Measurements from ENCODE around the gene SMARCA2. TPM values are rescaled to one million over a fixed set of nuclear protein-coding genes. Genes with fewer than 3 reads are reported as not detected.

Gene SMARCA2
- total RNA-seq, 2 experiments from 2014 or later = 243 to 245 TPM

- no peak for ATAC-seq
- no peaks in the 10 kb centered on the region for H3K27me3 Mint-ChIP-seq (ENCODE audit: low read depth)
- ChIA-PET CTCF (interaction anchor here (1.0 to 2.6 kb wide), 2 partner anchors 8 to 31 kb away, joined by 4 to 13 read pairs; no protein-coding TSS in a partner anchor), POLR2A (no interaction called here)
- no peaks in the 10 kb centered on the region for H3K9me3 Mint-ChIP-seq (ENCODE audit: insufficient read depth)
- peaks cover 19% of the 10 kb centered on the region for H3K4me1 Mint-ChIP-seq (ENCODE audit: low read depth)
- H3K27ac Mint-ChIP-seq = peak overlapping the region; percentile 14
- peaks cover 75% of the 10 kb centered on the region for H3K36me3 Mint-ChIP-seq (ENCODE audit: low read depth)
- no peak overlapping the region for H3K4me3 Mint-ChIP-seq
- no peak for DNase-seq
Measured at GRCh38 chr9:2085716-2086115, 70.6 kb downstream of the SMARCA2 start.

GRCh38 chr9:2086116-2086515, 71.0 kb downstream of the SMARCA2 start:
- H3K4me1 Mint-ChIP-seq (ENCODE audit: low read depth) = peaks cover 19% of the 10 kb centered on the region
- ATAC-seq (no peak), DNase-seq (no peak)
- no peak overlapping the region for H3K27ac Mint-ChIP-seq
- no peaks in the 10 kb centered on the region for H3K27me3 Mint-ChIP-seq (ENCODE audit: low read depth)
- CTCF ChIA-PET = interaction anchor here (1.4 to 2.6 kb wide), 4 partner anchors 32 to 358 kb away, joined by 3 to 13 read pairs (median 6); no protein-coding TSS in a partner anchor
- H3K4me3 Mint-ChIP-seq = no peak overlapping the region
- H3K9me3 Mint-ChIP-seq (ENCODE audit: insufficient read depth) = no peaks in the 10 kb centered on the region
- POLR2A ChIA-PET = no interaction called here
- peaks cover 78% of the 10 kb centered on the region for H3K36me3 Mint-ChIP-seq (ENCODE audit: low read depth)

GRCh38 chr9:2086971-2087370, 71.8 kb downstream of the SMARCA2 start:
- peaks cover 19% of the 10 kb centered on the region for H3K4me1 Mint-ChIP-seq (ENCODE audit: low read depth)
- no peak overlapping the region for H3K4me3 Mint-ChIP-seq
- CTCF ChIA-PET = interaction anchor here (0.6 to 2.6 kb wide), 36 partner anchors 10 to 415 kb away, joined by 3 to 13 read pairs (median 4); partner anchors contain the start of gene SMARCA2
- H3K27ac Mint-ChIP-seq = no peak overlapping the region
- H3K27me3 Mint-ChIP-seq (ENCODE audit: low read depth) = no peaks in the 10 kb centered on the region
- ATAC-seq = no peak
- peaks cover 78% of the 10 kb centered on the region for H3K36me3 Mint-ChIP-seq (ENCODE audit: low read depth)
- POLR2A ChIA-PET = no interaction called here
- H3K9me3 Mint-ChIP-seq (ENCODE audit: insufficient read depth) = no peaks in the 10 kb centered on the region
- DNase-seq = no peak

- ATAC-seq = peak; percentile 86
- H3K9me3 Mint-ChIP-seq (ENCODE audit: insufficient read depth) = no peaks in the 10 kb centered on the region
- ChIA-PET POLR2A (no interaction called here), CTCF (interaction anchor here (0.6 to 2.6 kb wide), 36 partner anchors 9 to 415 kb away, joined by 3 to 13 read pairs (median 4); partner anchors contain the start of gene SMARCA2)
- H3K4me3 Mint-ChIP-seq = no peak overlapping the region
- DNase-seq = peak; percentile 33
- peaks cover 83% of the 10 kb centered on the region for H3K36me3 Mint-ChIP-seq (ENCODE audit: low read depth)
- H3K27me3 Mint-ChIP-seq (ENCODE audit: low read depth) = no peaks in the 10 kb centered on the region
- peaks cover 19% of the 10 kb centered on the region for H3K4me1 Mint-ChIP-seq (ENCODE audit: low read depth)
- no peak overlapping the region for H3K27ac Mint-ChIP-seq
Measured at GRCh38 chr9:2087500-2088313, 72.6 kb downstream of the SMARCA2 start.

GRCh38 chr9:2093920-2094597, 78.9 kb downstream of the SMARCA2 start:
- H3K4me1 Mint-ChIP-seq (ENCODE audit: low read depth) = peaks cover 8% of the 10 kb centered on the region
- H3K9me3 Mint-ChIP-seq (ENCODE audit: insufficient read depth) = no peaks in the 10 kb centered on the region
- ChIA-PET POLR2A (no interaction called here), CTCF (interaction anchor here (1.0 kb wide), 1 partner anchor 9 kb away, joined by 4 read pairs; no protein-coding TSS in a partner anchor)
- no peak for ATAC-seq
- H3K4me3 Mint-ChIP-seq = no peak overlapping the region
- H3K36me3 Mint-ChIP-seq (ENCODE audit: low read depth) = peaks cover 73% of the 10 kb centered on the region
- no peaks in the 10 kb centered on the region for H3K27me3 Mint-ChIP-seq (ENCODE audit: low read depth)
- no peak overlapping the region for H3K27ac Mint-ChIP-seq
- DNase-seq = no peak

- peaks cover 2% of the 10 kb centered on the region for H3K4me1 Mint-ChIP-seq (ENCODE audit: low read depth)
- ATAC-seq = no peak
- no peak overlapping the region for H3K27ac Mint-ChIP-seq
- no peaks in the 10 kb centered on the region for H3K9me3 Mint-ChIP-seq (ENCODE audit: insufficient read depth)
- H3K27me3 Mint-ChIP-seq (ENCODE audit: low read depth) = no peaks in the 10 kb centered on the region
- CTCF ChIA-PET = interaction anchor here (1.5 kb wide), 1 partner anchor 9 kb away, joined by 7 read pairs; no protein-coding TSS in a partner anchor
- H3K36me3 Mint-ChIP-seq (ENCODE audit: low read depth) = peaks cover 73% of the 10 kb centered on the region
- no peak for DNase-seq
- POLR2A ChIA-PET = no interaction called here
- H3K4me3 Mint-ChIP-seq = no peak overlapping the region
Measured at GRCh38 chr9:2096376-2096970, 81.3 kb downstream of the SMARCA2 start.

- Mint-ChIP-seq H3K27me3 (ENCODE audit: low read depth) (no peaks in the 10 kb centered on the region), H3K4me1 (ENCODE audit: low read depth) (no peaks in the 10 kb centered on the region), H3K4me3 (no peak overlapping the region), H3K27ac (no peak overlapping the region), H3K36me3 (ENCODE audit: low read depth) (peaks cover 66% of the 10 kb centered on the region), H3K9me3 (ENCODE audit: insufficient read depth) (no peaks in the 10 kb centered on the region)
- no peak for ATAC-seq
- DNase-seq = no peak
- ChIA-PET CTCF (interaction anchor here (0.9 to 1.1 kb wide), 2 partner anchors 9 to 46 kb away, joined by 3 to 4 read pairs; no protein-coding TSS in a partner anchor), POLR2A (no interaction called here)
Measured at GRCh38 chr9:2106666-2107065, 91.5 kb downstream of the SMARCA2 start.

- DNase-seq = no peak
- no peak for ATAC-seq
- no peaks in the 10 kb centered on the region for H3K4me1 Mint-ChIP-seq (ENCODE audit: low read depth)
- ChIA-PET POLR2A (no interaction called here), CTCF (no interaction called here)
- no peaks in the 10 kb centered on the region for H3K9me3 Mint-ChIP-seq (ENCODE audit: insufficient read depth)
- no peaks in the 10 kb centered on the region for H3K27me3 Mint-ChIP-seq (ENCODE audit: low read depth)
- no peak overlapping the region for H3K27ac Mint-ChIP-seq
- peaks cover 71% of the 10 kb centered on the region for H3K36me3 Mint-ChIP-seq (ENCODE audit: low read depth)
- no peak overlapping the region for H3K4me3 Mint-ChIP-seq
Measured at GRCh38 chr9:2107906-2108451, 92.8 kb downstream of the SMARCA2 start.

GRCh38 chr9:2109069-2109650, 94.0 kb downstream of the SMARCA2 start:
- DNase-seq (no peak), ATAC-seq (no peak)
- ChIA-PET POLR2A (no interaction called here), CTCF (interaction anchor here (0.6 to 1.2 kb wide), 2 partner anchors 22 to 775 kb away, joined by 3 read pairs; no protein-coding TSS in a partner anchor)
- Mint-ChIP-seq H3K4me1 (ENCODE audit: low read depth) (no peaks in the 10 kb centered on the region), H3K27ac (no peak overlapping the region), H3K9me3 (ENCODE audit: insufficient read depth) (no peaks in the 10 kb centered on the region), H3K36me3 (ENCODE audit: low read depth) (peaks cover 69% of the 10 kb centered on the region), H3K27me3 (ENCODE audit: low read depth) (no peaks in the 10 kb centered on the region), H3K4me3 (no peak overlapping the region)

- Mint-ChIP-seq H3K4me1 (ENCODE audit: low read depth) (no peaks in the 10 kb centered on the region), H3K27me3 (ENCODE audit: low read depth) (no peaks in the 10 kb centered on the region), H3K4me3 (no peak overlapping the region), H3K9me3 (ENCODE audit: insufficient read depth) (no peaks in the 10 kb centered on the region), H3K36me3 (ENCODE audit: low read depth) (peaks cover 67% of the 10 kb centered on the region), H3K27ac (no peak overlapping the region)
- ChIA-PET CTCF (no interaction called here), POLR2A (no interaction called here)
- DNase-seq = no peak
- no peak for ATAC-seq
Measured at GRCh38 chr9:2110036-2110435, 94.9 kb downstream of the SMARCA2 start.

GRCh38 chr9:2116073-2116472, 100.9 kb downstream of the SMARCA2 start:
- Mint-ChIP-seq H3K4me1 (ENCODE audit: low read depth) (no peaks in the 10 kb centered on the region), H3K4me3 (no peak overlapping the region), H3K9me3 (ENCODE audit: insufficient read depth) (no peaks in the 10 kb centered on the region), H3K36me3 (ENCODE audit: low read depth) (peaks cover 68% of the 10 kb centered on the region), H3K27ac (no peak overlapping the region), H3K27me3 (ENCODE audit: low read depth) (no peaks in the 10 kb centered on the region)
- ATAC-seq (no peak), DNase-seq (no peak)
- ChIA-PET POLR2A (interaction anchor here (0.9 kb wide), 1 partner anchor 101 kb away, joined by 4 read pairs; the partner anchor contains the start of gene SMARCA2), CTCF (interaction anchor here (0.9 to 1.3 kb wide), 4 partner anchors 10 to 727 kb away, joined by 3 to 4 read pairs (median 4); partner anchors contain the start of gene PUM3)
